Muscle of leg (tissue), 11 donors: ENCODE results near the gene ARID4B. TPM values are rescaled to one million over a fixed set of nuclear protein-coding genes. Genes with fewer than 3 reads are reported as not detected.
"Not testable (repeated sequence)": the region's sequence is repeated elsewhere in the genome, so short reads cannot be mapped to it uniquely, and the experiment has no call there.

Experiments
- DNase-seq: peaks from one replicate; pipeline ENCODE4 v3.0.0; 2013
- H3K27ac ChIP-seq: one replicate; pipeline ENCODE4 v1.5.1; 2013; ENCODE audit warnings: mild to moderate bottlenecking, low read length, control low read depth
- H3K27me3 ChIP-seq: one replicate; pipeline ENCODE4 v1.6.1; 2013; ENCODE audit warnings: low read length; ENCODE audit not compliant: control insufficient read depth, insufficient read depth
- H3K36me3 ChIP-seq: one replicate; pipeline ENCODE4 v1.6.1; 2013; ENCODE audit warnings: low read length; ENCODE audit not compliant: control insufficient read depth, insufficient read depth
- H3K4me1 ChIP-seq: one replicate; pipeline ENCODE4 v1.6.1; 2013; ENCODE audit warnings: low read length; ENCODE audit not compliant: control insufficient read depth, insufficient read depth
- H3K4me3 ChIP-seq: one replicate; pipeline ENCODE4 v1.5.1; 2013; ENCODE audit warnings: low read length, control low read depth
- H3K9me3 ChIP-seq: replicated peaks from 2 replicates; pipeline ENCODE4 v1.6.1; 2013; ENCODE audit warnings: low read depth, low read length; ENCODE audit not compliant: control insufficient read depth
- WGBS: methylation state at CpG from one replicate; pipeline ENCODE4 v1.1.5; 2013; ENCODE audit warnings: missing lambda C conversion rate; ENCODE audit not compliant: insufficient coverage; 5-methylcytosine and 5-hydroxymethylcytosine counted together
- polyA plus RNA-seq, 8 donors: library from polyadenylated mRNA; unstranded; fragments of 120-200 nt; gene quantifications; one replicate each; pipeline versions ENCODE4 v1.2.1 to v1.2.3, GENCODE V29; 2013; ENCODE audit warnings: inconsistent platforms in 1 of 8, low replicate concordance in 1 of 8; ENCODE audit not compliant: insufficient read length in 8 of 8, insufficient read depth in 1 of 8
- total RNA-seq: library from RNA; stranded (reverse); fragments of 120-200 nt; gene quantifications from one replicate; pipeline ENCODE4 v1.2.4, GENCODE V29; 2013

The ARID4B gene
- total and polyA plus RNA-seq, 9 donors: 15.2 to 26.5 (median 20.9) TPM

DNA sequence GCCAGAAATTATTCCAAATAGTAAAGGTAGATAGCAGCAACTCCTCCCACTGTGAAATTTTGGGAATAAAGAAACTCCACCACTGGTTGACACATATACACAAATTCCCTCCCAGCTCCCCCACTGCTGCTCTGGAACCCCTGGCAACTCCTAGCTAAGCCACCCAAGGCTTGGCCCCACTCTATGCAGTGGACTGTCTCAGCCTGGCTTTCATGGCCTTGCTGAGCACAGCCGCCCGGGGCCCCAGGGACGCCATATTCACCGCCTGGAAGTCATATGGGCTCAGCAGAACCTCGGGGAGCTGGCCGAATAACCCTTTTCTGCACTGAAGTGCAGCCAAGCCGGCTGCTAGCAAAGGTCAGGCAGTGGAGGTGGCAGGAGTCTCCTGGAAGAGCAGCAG is 151.5 kb downstream of the ARID4B start:
- Histone ChIP-seq H3K4me3 (no peak overlapping the region), H3K36me3 (peaks cover 41% of the 10 kb centered on the region), H3K27ac (no peak overlapping the region), H3K27me3 (no peaks in the 10 kb centered on the region), H3K9me3 (no peaks in the 10 kb centered on the region), H3K4me1 (no peaks in the 10 kb centered on the region)
- WGBS: 88% methylated on average over 6 of the region's 7 CpGs
- no peak for DNase-seq

DNA sequence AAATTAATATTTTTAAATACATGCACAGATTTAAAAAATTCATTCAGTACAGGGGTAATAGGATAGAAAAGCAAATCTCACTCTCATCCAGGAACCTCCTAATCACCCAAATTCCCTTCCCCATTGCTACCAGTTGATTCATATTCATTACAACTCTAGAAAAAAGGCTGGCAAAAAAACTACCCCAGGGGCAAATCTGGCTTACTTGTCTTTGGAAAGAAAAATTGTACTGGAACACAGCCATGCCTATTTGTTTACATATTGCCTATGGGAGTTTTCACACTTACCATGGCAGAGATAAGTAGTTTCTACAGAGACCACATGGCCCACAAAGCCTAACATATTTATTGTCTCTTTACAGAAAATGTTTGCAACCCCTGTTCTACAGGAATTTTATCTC is 158.0 kb downstream of the ARID4B start:
- H3K36me3 ChIP-seq: peaks cover 45% of the 10 kb centered on the region
- H3K27me3 ChIP-seq: no peaks in the 10 kb centered on the region
- H3K27ac ChIP-seq: no peak overlapping the region
- no peaks in the 10 kb centered on the region for H3K4me1 ChIP-seq
- H3K4me3 ChIP-seq: no peak overlapping the region
- DNase-seq: no peak
- no peaks in the 10 kb centered on the region for H3K9me3 ChIP-seq

GRCh38 chr1:235168375-235168774 is 159.6 kb downstream of the ARID4B start:
- no peak for DNase-seq
- no peak overlapping the region for H3K27ac ChIP-seq
- no peak overlapping the region for H3K4me3 ChIP-seq
- H3K27me3 ChIP-seq: no peaks in the 10 kb centered on the region
- H3K9me3 ChIP-seq: no peaks in the 10 kb centered on the region
- no CpG with 5 or more reads among the region's 3 CpGs for WGBS
- H3K36me3 ChIP-seq: peaks cover 33% of the 10 kb centered on the region
- no peaks in the 10 kb centered on the region for H3K4me1 ChIP-seq

GRCh38 chr1:235161685-235162327 is 166.2 kb downstream of the ARID4B start:
- peak overlapping the region; percentile 68 for H3K4me3 ChIP-seq
- H3K4me1 ChIP-seq: peaks cover 4% of the 10 kb centered on the region
- no peak for DNase-seq
- H3K27ac ChIP-seq: peak overlapping the region; percentile 89
- H3K9me3 ChIP-seq: no peaks in the 10 kb centered on the region
- no peaks in the 10 kb centered on the region for H3K27me3 ChIP-seq
- peaks cover 21% of the 10 kb centered on the region for H3K36me3 ChIP-seq
- WGBS: 74% methylated on average over 14 of the region's 21 CpGs

GRCh38 chr1:235160957-235161684 is 166.9 kb downstream of the ARID4B start, which contains the start of gene RBM34:
RBM34 (minus strand) TSS chr1:235161250; CDS start chr1:235161226, 24 bp downstream.
- Histone ChIP-seq H3K9me3 (no peaks in the 10 kb centered on the region), H3K27ac (peak within 1 kb of the TSS; percentile 89), H3K36me3 (peaks cover 24% of the 10 kb centered on the region), H3K4me1 (peaks cover 4% of the 10 kb centered on the region), H3K4me3 (peak within 1 kb of the TSS; percentile 68), H3K27me3 (no peaks in the 10 kb centered on the region)
- DNase-seq: peak; percentile 96
- 0% methylated on average over 40 of the region's 52 CpGs for WGBS

- Histone ChIP-seq H3K9me3 (no peaks in the 10 kb centered on the region), H3K4me1 (peaks cover 4% of the 10 kb centered on the region), H3K36me3 (peaks cover 27% of the 10 kb centered on the region), H3K4me3 (peak overlapping the region; percentile 68), H3K27me3 (no peaks in the 10 kb centered on the region), H3K27ac (peak overlapping the region; percentile 89)
- 0% methylated on average over 5 of the region's 14 CpGs for WGBS
- peak; percentile 75 for DNase-seq
These were observed 167.5 kb downstream of the ARID4B start for GRCh38 chr1:235160383-235160956.

DNA sequence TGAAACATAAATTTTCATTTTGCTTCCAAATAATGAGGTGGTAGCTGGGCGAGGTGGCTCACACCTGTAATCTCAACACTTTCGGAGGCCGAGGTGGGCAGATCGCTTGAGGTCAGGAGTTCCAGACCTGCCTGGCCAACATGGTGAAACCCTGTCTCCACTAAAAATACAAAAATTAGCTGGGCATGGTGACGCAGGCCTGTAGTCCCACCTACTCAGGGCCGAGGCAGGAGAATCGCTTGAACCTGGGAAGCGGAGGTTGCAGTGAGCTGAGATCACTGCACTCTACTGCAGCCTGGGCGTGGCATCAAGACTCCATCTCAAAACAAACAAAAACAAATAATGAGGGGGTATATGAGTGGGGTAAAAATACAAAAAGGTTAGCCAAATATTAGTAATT is 168.0 kb downstream of the ARID4B start:
- DNase-seq, H3K4me3 ChIP-seq: not testable (repeated sequence)

GRCh38 chr1:235159284-235159683 is 168.7 kb downstream of the ARID4B start:
- not testable (repeated sequence) for H3K4me3 ChIP-seq, H3K27me3 ChIP-seq, H3K4me1 ChIP-seq, DNase-seq, H3K9me3 ChIP-seq, H3K27ac ChIP-seq
- 80% methylated on average over 1 of the region's 9 CpGs for WGBS
- peaks cover 32% of the 10 kb centered on the region for H3K36me3 ChIP-seq

More for the DNA sequence above, 168.0 kb downstream of the ARID4B start:
- WGBS: 96% methylated on average over 5 of the region's 9 CpGs
- not testable (repeated sequence) for H3K27me3 ChIP-seq, H3K4me1 ChIP-seq, H3K9me3 ChIP-seq, H3K27ac ChIP-seq
- peaks cover 29% of the 10 kb centered on the region for H3K36me3 ChIP-seq

GRCh38 chr1:235158680-235159079 is 169.3 kb downstream of the ARID4B start:
- Histone ChIP-seq H3K36me3 (peaks cover 35% of the 10 kb centered on the region), H3K4me3 (no peak overlapping the region), H3K9me3 (no peaks in the 10 kb centered on the region), H3K27me3 (no peaks in the 10 kb centered on the region), H3K4me1 (peaks cover 4% of the 10 kb centered on the region), H3K27ac (no peak overlapping the region)
- DNase-seq: no peak
- WGBS: 96% methylated on average over 4 of the region's 6 CpGs

DNA sequence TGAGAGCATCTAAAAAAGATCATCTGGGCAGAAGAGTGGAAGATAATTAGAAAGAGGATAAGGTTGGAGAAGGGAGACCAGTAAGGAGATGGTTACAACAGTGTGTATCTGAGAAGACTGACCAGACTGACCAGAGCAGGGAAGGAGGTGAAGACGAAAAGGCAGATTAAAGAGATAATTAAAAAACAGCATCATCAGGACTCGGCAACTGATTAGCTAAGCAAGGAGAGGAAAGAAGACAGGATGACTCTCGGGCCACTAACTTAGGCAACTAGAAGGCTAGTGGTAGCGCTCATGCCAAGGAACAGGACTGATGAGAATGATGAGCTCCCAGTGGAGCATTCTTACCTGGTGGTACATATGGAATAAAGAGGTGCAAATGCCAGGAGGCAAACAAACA is 170.8 kb downstream of the ARID4B start:
- Histone ChIP-seq H3K4me3 (no peak overlapping the region), H3K36me3 (peaks cover 41% of the 10 kb centered on the region), H3K4me1 (peaks cover 4% of the 10 kb centered on the region), H3K9me3 (no peaks in the 10 kb centered on the region), H3K27ac (no peak overlapping the region), H3K27me3 (no peaks in the 10 kb centered on the region)
- WGBS: 98% methylated on average over 4 of the region's 4 CpGs
- DNase-seq: no peak
